Lung microvascular endothelial cell (primary cell): ENCODE measurements around the gene CLK2. TPM values are rescaled to one million over a fixed set of nuclear protein-coding genes. Genes with fewer than 3 reads are reported as not detected.
"Not testable (repeated sequence)": the region's sequence is repeated elsewhere in the genome, so short reads cannot be mapped to it uniquely, and the experiment has no call there.

ENCODE experiments used
- DNase-seq, 2 donors: peaks; one replicate each; pipeline versions ENCODE4 v3.0.0 to v3.0.0-alpha.2; 2010; ENCODE audit warnings: low read depth in 2 of 2
- total RNA-seq: library from RNA; depleted of rRNA; stranded (reverse); fragments of >200 nt; gene quantifications from 2 replicates; pipeline ENCODE4 v1.2.1, GENCODE V29; 2014

Gene CLK2
- total RNA-seq, 1 donor from 2014 or later, result 24.0 TPM

DNA sequence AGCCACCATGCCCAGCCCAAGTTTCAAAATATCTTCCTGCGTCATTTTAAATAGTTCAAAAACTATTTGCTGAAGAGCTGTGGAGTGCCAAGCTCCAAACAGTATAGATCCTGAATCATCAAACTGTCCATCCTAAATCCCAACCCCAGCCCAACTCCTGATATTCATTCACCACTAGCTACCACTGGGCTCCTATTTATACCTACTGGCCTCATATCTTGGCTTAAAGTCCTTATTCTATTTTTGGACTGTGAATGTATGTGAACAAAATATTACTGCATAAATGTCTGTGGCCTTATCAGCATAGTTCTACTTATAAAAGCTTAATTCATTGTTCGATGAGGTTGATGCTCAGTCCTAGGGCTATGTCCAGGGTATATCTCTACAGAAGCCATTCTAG, 5.9 kb downstream of the CLK2 start:
- no peak for DNase-seq

DNA sequence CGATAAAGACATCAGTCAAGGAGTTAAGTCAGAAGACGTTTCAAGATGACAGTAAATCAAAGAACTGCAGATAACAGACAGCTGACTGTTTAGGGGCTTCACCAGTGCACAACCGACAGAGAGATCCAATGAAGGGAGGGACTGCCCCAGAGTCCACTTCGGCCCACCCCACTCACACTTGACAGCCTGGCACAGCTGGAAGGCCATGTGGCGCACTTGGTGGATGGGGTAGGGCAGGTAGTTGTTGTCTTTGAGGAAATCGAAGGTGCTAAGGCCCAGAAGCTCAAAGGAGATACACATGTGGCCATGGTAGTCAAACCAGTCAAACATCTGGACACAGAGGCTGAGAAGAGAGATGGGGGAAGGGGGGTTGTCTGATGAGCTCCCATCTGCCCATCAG, 6.8 kb downstream of the CLK2 start:
- no peak for DNase-seq

DNA sequence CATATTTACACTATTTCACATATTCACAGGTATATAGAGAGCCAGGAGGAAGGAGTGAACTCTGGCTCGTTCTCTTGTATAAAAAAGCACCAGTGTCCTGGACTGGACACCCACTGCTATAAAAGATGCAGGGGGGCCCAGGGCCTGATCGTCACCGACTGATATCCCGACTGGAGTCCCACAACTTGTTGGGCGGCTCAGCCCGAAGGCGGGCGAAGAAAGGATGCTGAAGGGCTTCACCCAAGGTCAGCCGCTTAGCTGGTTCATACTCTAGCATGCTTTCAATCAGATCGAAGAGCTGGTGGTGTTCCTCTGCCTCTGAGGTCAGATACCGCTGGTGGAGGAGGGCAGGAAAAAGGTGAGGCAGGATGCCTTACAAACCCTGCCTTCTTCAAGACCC, 10.2 kb downstream of the CLK2 start:
- no peak for DNase-seq

DNA sequence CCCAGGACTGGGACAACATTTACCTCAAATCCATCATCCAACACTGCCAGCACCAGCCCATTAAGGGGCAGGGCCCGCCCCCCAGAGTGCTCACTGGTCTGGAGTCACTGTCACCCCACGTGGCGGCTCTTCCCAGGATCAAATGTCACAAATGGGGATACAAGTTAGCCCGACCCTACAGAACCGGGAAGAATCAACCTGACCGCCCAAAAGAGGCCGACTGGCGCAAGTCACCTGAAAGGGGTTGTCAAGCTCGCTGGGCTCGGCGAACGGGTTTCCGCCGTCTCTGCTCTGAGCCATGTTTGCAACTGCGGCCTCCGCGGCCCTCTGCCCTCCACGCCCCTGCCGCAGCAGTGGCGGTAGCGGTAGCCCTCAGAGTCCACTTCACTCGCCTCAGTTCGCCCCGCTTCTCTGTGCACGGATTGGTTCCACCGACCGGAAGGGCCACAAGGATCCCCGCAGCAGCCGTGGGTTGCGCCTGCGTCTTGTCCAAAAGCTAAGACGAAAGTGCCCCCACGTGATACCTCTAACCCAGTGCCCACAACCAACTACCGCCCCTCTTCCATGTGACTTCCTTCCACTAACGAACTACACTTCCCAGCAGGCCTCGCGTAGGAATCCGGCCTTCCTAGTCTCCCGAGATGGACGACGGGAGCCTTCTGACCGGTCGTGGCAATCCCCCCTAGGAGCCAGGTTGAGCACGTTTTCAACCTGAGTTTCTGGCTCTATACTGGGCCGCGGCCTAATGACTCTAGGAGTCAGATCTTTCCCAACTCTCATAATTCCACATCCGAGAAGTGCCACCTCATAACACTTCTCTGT, 11.2 kb downstream of the CLK2 start, which contains the start of gene SCAMP3:
SCAMP3 (minus strand) TSS at position 509 of the 822 bp plus-strand sequence; CDS start at position 300, 209 bp downstream.
- DNase-seq, result peak; percentile 96 to 99

DNA sequence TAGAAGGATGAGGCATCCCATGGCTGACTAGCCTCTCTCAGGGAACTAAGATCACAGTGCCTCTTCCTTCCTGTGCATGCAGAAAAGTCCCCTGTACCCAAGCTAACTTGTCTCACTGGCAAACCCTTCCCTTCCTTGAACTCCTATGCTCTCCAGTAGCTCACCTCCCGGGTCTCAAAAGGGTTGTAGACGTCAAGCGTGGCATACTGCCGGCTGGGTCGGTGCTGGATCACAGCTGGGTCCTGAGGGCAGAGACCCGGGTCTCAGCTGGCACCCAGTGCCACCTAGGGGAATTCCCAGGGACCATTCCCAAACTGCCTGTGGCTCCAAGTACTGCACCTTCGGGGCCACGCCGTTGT, 11.8 kb downstream of the CLK2 start:
- peak in 1 of 2 donors; percentile 29 for DNase-seq

DNA sequence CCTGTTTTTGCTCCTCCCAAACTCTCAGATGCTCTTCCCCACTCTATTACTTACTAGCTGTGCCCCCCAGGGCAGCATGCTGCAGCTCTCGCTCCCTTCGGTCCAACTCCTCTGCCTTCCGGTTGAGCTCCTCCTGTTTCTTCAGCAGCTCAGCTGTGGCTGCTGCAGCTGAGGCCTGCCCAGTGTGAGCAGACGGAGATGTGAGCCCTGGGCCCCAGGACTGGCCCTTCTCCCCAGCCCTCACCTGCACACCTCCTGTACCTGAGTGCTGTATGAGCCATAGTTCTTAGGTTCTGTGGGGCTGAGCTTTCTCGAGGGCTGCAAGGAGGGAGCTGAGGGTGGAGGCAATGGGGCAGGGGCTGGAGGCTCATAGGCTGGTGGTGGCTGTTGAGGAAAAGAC, 13.0 kb downstream of the CLK2 start:
- no peak for DNase-seq

DNA sequence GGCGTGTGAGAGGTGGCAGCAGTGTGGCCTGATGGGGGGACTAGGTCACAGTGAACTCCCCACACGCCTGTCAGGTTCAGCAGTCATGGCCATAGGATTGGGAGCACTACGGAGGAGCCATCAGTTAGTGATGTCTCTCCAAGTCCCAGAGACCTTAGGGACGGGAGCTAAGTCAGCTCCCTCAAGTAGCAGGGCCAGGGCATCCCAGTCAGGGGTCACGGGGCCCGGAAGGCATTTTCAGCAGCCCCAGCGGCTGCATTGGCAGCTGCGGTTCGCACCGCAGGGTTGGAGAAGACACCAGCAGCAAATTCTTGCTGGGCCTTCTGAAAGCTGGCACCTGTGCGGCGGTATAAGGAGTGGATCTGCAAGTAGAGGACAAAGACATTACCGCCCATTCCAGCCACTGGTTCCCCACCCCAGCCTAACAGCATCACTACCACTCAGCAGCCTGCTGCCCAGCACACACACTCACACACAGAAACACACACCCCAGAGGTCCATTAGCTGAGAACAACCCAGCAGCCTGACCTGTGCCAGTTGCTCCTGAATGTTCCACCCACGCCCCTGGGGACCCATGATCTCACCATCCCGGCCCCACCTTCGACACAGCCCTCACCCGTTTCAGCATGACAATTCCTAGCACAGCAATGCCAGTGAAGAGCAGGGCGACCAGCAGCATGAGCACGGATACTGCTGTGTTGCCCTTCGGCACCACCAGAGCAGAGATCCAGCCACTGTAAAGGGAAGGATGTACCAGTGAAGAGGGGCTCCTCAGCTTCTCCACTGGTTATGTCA, 17.0 kb downstream of the CLK2 start:
- DNase-seq, result no peak

DNA sequence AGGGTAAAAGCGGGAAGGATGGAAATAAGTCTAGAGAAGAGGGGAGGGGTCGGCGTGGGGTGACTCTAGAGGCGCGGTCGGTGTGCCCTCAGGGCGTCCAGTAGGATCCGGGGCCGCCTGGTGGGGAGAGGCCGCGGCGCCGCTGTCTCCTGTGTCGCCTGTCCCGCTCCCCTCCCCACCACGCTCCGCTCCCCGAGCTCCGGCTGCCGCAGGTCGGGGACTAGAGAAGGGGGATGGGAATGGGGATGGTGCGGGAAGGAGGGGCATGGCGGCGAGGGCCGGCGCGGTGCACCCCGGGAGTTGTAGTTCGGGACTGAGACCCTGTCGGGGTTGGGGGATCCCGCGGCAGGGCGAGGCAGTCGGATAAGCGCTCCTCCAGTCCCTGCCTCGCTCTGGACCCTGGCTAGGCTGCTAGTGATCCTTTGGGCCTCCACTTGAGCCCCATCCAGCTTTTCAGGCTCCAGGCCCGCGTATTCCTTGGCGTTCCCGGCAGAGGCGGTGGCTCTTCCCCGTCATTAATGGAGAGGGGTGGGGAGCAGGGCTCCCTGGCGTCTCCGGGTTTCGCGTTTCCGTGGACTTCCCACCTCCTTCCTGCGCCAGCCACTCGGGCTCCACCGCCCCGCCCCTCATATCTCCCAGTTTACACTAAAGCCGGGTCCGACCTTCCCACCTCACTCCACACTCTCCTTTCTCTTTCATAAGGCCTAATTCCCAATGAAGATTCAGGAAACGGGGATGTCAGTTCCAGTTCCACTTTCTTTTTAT, 17.9 kb downstream of the CLK2 start, which contains the start of gene ENTREP3:
ENTREP3 (minus strand) TSS at position 241 of the 765 bp plus-strand sequence. CDS start 606 bp downstream, outside the sequence.
- peak; percentile 86 to 89 for DNase-seq

DNA sequence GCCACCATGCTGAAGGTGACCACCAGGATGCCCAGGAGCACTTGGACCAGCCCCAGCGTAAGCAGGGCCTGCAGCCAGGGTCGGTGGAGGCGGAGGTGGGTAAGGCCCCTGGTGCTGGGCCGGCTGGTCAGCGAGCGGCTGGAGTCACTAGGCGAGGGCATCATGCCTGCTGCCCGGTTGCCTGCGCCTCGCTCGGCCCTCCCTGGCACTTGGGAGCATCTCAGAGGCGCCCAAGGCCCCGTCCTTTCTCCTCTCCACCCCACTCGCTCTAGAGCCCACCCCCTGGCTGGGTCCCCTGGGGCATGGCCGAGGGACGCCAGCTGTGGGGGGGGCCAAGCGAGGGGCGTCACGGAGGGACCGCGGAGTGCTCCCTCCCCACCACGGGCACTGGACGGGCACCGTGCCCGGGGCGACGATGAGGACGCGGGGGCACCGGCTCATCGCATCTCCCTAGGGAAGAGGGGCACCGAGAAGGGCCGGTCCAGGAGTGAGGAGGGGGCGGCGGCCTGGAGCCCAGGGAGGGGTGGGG, 18.5 kb downstream of the CLK2 start:
- peak; percentile 19 to 22 for DNase-seq

DNA sequence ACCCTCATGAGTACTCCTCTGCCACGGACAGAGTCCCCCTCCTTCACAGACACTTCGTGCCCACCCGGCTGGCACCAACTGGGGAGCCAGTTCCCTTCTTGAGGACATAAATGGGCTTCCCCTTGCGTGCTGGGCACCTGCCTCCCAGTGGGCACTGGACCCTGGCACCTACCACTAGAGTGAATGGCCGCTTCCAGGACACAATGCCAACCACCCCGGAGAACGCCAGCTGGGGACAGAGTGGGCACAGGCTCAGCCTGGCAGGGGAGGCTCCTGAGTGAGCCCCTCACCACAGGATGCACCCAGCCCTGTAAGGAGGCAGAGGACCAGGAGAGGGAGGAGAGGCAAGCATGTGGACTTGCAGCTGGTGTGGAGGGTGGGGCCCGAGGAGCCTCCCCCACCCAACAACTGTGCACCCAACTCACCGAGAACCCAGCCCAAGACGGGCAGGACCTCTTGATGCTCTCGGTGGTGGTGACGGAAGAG, 19.0 kb downstream of the CLK2 start:
- DNase-seq, result no peak

DNA sequence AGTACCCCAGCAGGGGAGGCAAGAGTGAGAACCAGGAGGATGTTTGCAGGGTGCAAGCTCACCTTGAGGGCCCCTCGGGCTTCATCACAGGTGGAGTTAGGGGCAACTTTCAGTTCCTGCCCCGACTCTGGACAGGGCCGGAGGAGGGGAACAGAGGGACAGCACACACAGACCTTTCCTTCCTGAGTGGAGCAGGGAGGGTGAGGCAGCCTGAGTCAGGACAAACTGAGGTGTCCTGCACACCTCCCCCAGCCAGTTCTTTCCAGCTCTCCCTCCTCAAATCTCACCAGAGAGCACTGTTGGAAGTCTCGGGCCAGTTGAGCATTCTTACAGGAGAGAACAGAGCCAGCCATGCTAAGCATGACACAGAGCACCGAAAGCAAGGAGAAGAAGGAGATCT, 19.5 kb downstream of the CLK2 start:
- peak in 1 of 2 donors; percentile 25 for DNase-seq

DNA sequence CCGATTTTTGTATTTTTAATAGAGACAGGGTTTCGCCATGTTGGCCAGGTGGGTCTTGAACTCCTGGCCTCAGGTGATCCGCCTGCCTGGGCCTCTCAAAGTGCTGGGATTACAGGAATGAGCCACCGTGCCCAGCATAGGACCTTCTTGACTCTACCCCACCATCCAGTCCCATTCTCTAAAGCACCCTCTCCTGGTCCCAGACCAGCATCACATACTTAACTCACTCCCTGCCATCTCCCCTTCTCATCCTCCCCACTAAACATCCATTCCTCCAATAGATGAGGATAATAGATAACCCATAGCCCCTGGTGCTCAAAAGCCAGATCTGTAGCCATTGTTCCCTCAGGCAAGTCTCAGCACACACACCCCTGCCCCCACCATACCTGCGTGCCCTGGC, 20.1 kb downstream of the CLK2 start:
- no peak for DNase-seq

DNA sequence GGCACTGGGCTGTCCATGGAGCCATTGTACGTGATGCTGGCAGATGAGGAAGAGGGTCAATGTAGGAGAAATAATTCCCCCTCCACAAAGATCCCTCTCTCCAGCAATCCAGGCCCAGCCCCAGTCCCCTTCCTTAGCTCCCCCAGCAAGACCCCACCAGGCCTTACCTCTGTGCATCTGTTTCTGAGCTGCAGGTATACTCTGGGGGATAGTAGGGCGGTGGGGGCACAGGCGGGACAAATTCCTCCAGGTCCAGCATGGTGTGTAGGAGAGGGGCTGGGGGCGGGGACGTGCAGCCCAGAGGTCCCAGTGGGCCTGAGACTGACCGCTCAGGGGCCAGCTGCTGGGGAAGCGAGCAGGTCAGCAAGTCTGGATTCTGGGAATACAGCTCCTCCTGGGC, 21.7 kb downstream of the CLK2 start:
- DNase-seq, result no peak

DNA sequence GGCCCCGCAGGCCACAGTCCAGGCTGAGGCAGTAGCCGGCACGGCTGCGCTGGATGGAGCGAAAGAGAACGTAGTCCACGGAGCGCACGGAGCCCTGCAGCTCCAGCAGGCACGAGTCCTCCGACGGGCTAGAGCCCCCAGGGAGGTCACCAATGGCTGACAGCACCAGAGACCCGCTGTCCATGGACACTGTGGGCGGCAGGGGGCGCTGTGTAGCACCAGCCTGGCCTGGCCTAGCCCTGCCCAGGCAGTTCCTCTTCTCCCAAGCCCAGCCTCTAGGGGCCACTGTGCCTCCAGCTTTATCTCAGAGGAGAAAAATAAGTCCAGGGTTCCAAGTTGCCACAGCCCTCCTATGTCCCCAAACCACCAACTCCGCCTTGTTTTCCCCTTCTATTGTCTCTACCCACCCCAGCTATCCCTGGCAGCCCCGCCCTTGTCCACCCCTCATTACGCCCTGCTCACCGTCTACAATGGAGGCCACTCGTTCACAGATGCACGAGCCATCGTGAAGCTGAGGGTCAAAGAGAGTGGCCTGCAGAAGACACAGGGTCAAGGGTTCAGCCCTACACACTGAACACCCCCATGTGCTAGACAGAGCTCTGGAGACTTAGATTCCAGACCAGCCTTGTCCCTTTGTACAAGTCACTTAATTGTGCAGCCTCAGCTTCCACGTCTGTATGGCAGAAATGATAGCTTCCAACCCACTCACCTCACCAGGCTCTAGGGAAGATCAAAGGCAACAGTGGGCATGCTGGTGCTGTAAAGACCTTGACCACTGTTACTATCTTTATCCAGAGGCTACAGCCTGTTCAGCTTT, 22.5 kb downstream of the CLK2 start:
- peak; percentile 92 to 95 for DNase-seq

DNA sequence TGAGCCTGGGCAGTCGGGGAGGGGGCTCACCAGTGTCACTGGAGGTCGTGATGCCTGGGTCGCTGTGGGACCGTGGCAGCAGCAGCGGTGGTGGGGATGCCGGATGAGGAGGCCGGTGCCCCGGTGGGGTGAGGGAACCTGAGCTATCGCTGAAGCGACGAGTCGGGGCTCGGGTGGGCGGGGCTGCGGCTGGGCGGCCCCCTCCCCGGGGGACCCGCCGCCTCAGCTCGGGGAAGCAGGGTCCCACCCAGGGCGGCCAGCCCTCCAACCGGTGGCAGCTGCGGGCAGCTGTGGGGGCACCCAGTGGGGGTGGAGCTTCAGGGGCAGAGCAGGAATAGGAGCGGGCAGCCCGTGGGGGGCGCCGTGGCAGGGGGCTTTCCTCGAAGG, 23.1 kb downstream of the CLK2 start:
- DNase-seq, result no peak

DNA sequence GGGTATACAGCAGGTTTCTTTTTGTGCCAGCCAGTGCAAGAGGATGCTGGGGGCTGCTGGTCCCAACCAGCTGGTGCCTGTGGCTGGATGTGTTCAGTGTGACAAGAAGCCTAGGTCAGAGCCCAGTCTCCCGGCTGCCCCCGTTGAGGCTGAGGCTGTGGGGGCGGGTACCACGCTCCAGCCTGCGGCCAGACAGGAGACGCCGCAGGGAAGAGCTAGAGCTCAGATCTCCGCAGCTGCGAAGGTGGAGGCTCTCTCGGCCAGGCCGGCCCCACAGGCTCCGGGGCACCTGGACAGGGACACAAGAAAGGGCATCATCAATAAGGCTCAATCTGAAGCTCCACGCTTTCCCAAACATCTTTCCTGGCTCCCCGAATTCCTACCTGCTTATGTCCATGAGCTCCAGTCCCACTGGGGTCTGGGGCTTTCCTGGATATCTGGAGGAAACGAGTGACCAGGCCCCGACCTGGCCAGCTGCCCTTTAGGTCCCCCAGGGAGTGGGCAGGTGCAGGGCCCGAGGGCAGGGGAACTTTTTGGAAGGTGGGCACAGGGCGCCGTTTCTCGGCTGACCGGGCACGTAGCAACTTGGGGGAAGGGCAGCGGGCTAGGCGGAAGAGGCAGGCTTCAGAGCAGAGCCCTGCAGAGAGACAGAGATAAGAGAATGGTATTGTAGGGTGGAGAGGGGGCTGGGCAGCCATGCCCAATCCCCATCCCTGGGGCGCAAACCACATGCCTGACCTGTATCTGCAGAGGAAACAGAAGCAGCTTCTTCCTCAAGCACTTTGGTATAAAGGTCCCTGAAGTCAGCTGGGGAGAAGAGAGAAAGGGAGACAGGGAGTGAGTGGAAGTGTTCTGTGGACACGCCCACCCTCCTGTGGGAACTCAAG, 25.4 kb downstream of the CLK2 start:
- DNase-seq, result no peak

DNA sequence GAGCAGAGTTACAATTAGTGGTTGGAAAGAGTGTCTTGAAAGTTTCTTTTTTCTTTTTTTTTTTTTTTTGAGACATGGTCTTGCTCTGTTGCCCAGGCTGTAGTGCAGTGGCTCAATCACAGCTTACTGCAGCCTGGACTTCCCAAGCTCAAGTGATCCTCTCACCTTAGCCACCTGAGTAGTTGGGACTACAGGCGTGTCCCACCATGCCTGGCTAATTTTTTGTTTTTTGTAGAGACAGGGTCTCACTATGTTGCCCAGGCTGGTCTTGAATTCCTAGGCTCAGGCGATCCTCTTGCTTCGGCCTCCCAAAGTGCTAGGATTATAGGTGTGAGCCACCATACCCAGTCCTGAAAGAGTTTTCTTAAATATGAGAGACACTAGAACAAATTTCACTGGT, 26.5 kb downstream of the CLK2 start:
- not testable (repeated sequence) for DNase-seq

DNA sequence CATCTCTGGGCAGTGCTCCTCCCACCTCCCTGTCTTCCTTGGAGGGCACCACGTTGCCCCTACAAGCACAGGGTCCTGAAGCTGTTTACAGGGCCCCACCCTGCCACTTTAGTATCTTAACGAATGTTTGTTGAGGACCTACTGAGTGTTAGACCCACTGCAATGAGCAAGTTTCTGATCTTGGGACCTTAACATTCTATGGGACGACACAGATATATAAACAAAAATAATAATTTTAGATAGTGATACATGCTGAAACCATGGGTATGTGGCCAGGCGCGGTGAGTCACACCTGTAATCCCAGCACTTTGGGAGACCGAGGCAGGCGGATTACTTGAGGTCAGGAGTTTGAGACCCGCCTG, 28.2 kb downstream of the CLK2 start:
- no peak for DNase-seq

DNA sequence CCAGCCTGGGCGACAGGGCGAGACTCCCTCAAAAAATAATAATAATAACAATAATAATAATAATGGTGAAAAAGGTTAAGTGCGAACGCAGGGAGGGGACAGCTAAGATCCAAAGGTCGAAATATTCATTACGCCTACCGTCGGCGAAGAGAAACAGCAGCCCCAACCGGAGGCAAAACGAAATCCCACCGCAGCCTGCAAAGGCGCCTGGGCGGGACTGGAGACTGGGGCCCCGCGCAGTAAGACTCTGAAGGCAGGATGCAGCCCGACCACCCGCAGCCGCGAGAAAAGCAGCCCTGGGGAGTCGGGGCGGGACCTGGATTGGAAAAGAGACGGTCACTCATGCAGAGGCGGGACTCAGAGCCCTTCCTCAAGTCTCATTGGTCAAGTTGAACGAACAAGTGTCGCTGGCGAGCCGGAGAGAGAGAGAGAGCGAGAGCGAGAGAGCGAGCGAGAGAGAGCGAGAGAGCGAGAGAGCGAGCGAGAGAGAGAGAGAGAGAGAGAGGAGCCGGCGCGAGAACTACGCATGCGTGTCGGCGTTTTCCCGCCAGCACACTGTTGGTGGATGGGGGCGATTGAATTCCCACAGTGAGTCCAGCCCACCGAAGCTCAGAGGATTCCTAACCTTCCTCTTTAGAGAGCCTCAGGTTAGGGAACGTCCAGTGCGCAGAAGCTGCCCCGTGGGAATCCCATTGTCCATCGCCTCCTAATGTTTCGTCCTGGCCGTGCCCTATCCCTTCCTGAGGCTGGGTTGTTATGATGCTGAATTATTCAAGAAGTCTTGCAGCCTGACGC, 28.7 kb downstream of the CLK2 start:
- DNase-seq, result peak; percentile 99
